Astrocyte (in vitro differentiated cells and primary cell): ENCODE results near the gene DDIT4. TPM values are rescaled to one million over a fixed set of nuclear protein-coding genes. Genes with fewer than 3 reads are reported as not detected.

ENCODE experiments used
- DNase-seq: peaks from one replicate; pipeline ENCODE4 v3.0.0-alpha.2; 2010; ENCODE audit warnings: low read depth
- FAIRE-seq: peaks from 2 replicates; lab custom pipeline; 2011; peaks lifted over from hg19 to GRCh38; lab: Jason Lieb, UNC
- H2AFZ ChIP-seq: 2 replicates; pipeline ENCODE4 v1.6.0; 2012; ENCODE audit warnings: low read depth, low read length, inconsistent platforms
- H3K27ac ChIP-seq: 2 replicates; pipeline ENCODE4 v1.5.1; 2011; ENCODE audit warnings: low read depth, low read length, inconsistent platforms
- H3K27me3 ChIP-seq: 2 replicates; pipeline ENCODE4 v1.6.0; 2011; ENCODE audit warnings: low read length, inconsistent platforms; ENCODE audit not compliant: insufficient read depth
- H3K36me3 ChIP-seq: 2 replicates; pipeline ENCODE4 v1.5.1; 2011; ENCODE audit warnings: low read length, inconsistent platforms; ENCODE audit not compliant: insufficient read depth
- H3K4me1 ChIP-seq: 2 replicates; pipeline ENCODE4 v1.5.1; 2011; ENCODE audit warnings: low read length, inconsistent platforms; ENCODE audit not compliant: insufficient read depth
- H3K4me2 ChIP-seq: 2 replicates; pipeline ENCODE4 v1.6.0; 2012; ENCODE audit warnings: low read length, inconsistent platforms
- H3K4me3 ChIP-seq: 2 replicates; pipeline ENCODE4 v1.5.1; 2011; ENCODE audit warnings: low read depth, mild to moderate bottlenecking, low read length, inconsistent platforms; ENCODE audit not compliant: insufficient read depth
- H3K79me2 ChIP-seq: 2 replicates; pipeline ENCODE4 v1.6.0; 2012; ENCODE audit warnings: mild to moderate bottlenecking, low read length, inconsistent platforms; ENCODE audit not compliant: insufficient read depth
- H3K9ac ChIP-seq: 2 replicates; pipeline ENCODE4 v1.6.0; 2012; ENCODE audit warnings: mild to moderate bottlenecking, low read length, inconsistent platforms
- H3K9me3 ChIP-seq: 2 replicates; pipeline ENCODE4 v1.5.1; 2012; ENCODE audit warnings: low read depth, mild to moderate bottlenecking, low read length, inconsistent platforms; ENCODE audit not compliant: insufficient read depth
- H4K20me1 ChIP-seq: 2 replicates; pipeline ENCODE4 v1.6.0; 2012; ENCODE audit warnings: low read length, inconsistent platforms; ENCODE audit not compliant: insufficient read depth
- H3K27ac Mint-ChIP-seq: one replicate; pipeline ENCODE4 v1.8.0; 2021; ENCODE audit warnings: mild to moderate bottlenecking, mixed read lengths; ENCODE audit not compliant: unreplicated experiment
- H3K27me3 Mint-ChIP-seq: one replicate; pipeline ENCODE4 v1.8.0; 2021; ENCODE audit warnings: low read depth, mixed read lengths; ENCODE audit not compliant: unreplicated experiment
- H3K36me3 Mint-ChIP-seq: one replicate; pipeline ENCODE4 v1.8.0; 2021; ENCODE audit warnings: low read depth, mixed read lengths; ENCODE audit not compliant: unreplicated experiment
- H3K4me1 Mint-ChIP-seq: one replicate; pipeline ENCODE4 v1.8.0; 2021; ENCODE audit warnings: low read depth, mixed read lengths; ENCODE audit not compliant: unreplicated experiment
- H3K4me3 Mint-ChIP-seq: one replicate; pipeline ENCODE4 v1.8.0; 2021; ENCODE audit warnings: mild to moderate bottlenecking, moderate library complexity, mixed read lengths; ENCODE audit not compliant: unreplicated experiment
- H3K9me3 Mint-ChIP-seq: one replicate; pipeline ENCODE4 v1.8.0; 2021; ENCODE audit warnings: mild to moderate bottlenecking, mixed read lengths; ENCODE audit not compliant: unreplicated experiment
- EZH2 ChIP-seq: IDR thresholded peaks from 2 replicates; pipeline ENCODE4 v1.6.1; 2012; ENCODE audit warnings: mild to moderate bottlenecking, low read length, inconsistent platforms; ENCODE audit not compliant: insufficient read depth
- total RNA-seq: library from RNA; stranded (reverse); gene quantifications from 2 replicates; pipeline ENCODE4 v1.2.1, GENCODE V29; 2021
- TF ChIP-seq, protein P1 (sequence below): IDR thresholded peaks from 2 replicates; pipeline ENCODE4 v1.5.1; 2011; ENCODE audit warnings: low read depth, mild to moderate bottlenecking, inconsistent platforms, low read length, moderate library complexity; ENCODE audit not compliant: insufficient read depth

DDIT4 gene
- total RNA-seq, 1 donor from 2014 or later = 244 TPM

DNA sequence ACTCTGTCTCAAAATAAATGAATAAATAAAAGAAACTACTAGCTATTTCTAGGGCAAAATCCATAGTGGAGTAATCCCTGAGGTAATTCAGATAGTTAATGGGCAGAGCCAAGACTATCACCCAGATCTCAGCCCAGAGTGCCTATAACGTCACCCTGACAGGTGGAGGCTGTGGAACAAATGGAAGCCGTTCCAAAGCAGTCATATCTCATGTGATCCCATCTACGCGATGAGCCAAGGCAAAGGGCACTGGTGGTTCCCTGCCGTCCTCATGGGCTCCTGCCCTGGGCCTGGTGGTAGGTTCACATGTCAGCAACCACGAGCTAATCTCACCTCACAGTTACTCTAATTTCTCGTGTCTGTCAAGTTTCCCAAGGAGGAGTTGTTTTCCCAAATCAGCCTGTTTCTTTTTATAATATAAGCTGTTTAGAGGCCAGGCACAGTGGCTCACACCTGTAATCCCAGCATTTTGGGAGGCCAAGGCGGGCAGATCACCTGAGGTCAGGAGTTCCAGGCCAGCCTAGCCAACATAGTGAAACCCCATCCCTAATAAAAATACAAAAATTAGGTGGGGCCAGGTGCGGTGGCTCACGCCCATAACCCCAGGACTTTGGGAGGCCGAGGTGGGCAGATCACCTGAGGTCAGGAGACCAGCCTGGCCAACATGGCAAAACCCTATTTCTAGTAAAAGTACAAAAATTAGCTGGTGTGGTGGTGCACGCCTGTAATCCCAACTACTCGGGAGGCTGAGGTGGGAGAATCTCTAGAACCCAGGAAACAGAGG is 35.1 kb upstream of the DDIT4 start:
- Histone ChIP-seq H4K20me1 (no peaks in the 10 kb centered on the region), H3K27ac (no peak overlapping the region), H2AFZ (no peak overlapping the region), H3K4me1 (peaks cover under 1% of the 10 kb centered on the region), H3K4me3 (no peak overlapping the region), H3K9me3 (no peaks in the 10 kb centered on the region), H3K79me2 (no peaks in the 10 kb centered on the region), H3K36me3 (peaks cover 2% of the 10 kb centered on the region), H3K9ac (no peak overlapping the region), H3K27me3 (no peaks in the 10 kb centered on the region), H3K4me2 (no peak overlapping the region)
- Mint-ChIP-seq H3K27ac (no peak overlapping the region), H3K4me3 (no peak overlapping the region), H3K36me3 (peaks cover 3% of the 10 kb centered on the region), H3K27me3 (no peaks in the 10 kb centered on the region), H3K9me3 (no peaks in the 10 kb centered on the region), H3K4me1 (peaks cover 10% of the 10 kb centered on the region)
- FAIRE-seq (no peak), DNase-seq (no peak)
- no peak for TF ChIP-seq EZH2
- TF ChIP-seq, protein P1, sequence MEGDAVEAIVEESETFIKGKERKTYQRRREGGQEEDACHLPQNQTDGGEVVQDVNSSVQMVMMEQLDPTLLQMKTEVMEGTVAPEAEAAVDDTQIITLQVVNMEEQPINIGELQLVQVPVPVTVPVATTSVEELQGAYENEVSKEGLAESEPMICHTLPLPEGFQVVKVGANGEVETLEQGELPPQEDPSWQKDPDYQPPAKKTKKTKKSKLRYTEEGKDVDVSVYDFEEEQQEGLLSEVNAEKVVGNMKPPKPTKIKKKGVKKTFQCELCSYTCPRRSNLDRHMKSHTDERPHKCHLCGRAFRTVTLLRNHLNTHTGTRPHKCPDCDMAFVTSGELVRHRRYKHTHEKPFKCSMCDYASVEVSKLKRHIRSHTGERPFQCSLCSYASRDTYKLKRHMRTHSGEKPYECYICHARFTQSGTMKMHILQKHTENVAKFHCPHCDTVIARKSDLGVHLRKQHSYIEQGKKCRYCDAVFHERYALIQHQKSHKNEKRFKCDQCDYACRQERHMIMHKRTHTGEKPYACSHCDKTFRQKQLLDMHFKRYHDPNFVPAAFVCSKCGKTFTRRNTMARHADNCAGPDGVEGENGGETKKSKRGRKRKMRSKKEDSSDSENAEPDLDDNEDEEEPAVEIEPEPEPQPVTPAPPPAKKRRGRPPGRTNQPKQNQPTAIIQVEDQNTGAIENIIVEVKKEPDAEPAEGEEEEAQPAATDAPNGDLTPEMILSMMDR = no peak

DNA sequence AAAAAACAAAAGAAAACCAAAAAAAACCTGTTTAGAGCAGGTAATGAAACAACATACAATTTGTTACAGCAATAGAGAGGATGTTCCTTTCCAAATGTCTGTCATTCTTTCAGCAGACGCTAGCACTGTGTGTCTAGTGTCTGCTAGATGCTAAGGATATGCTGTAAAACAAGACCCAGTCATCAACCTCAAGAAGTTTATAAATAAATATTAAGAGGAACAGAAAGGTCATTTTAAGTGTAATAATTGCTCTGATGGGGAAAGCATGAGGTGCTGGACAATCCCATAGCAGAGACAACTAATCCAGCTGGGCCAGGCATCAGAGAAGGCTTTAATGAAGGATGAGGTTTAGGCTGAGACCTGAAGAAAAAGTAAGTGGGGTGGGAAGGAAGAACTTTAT is 34.3 kb upstream of the DDIT4 start:
- Histone ChIP-seq H3K9ac (no peak overlapping the region), H3K27me3 (no peaks in the 10 kb centered on the region), H3K4me1 (peaks cover 9% of the 10 kb centered on the region), H4K20me1 (no peaks in the 10 kb centered on the region), H3K79me2 (no peaks in the 10 kb centered on the region), H3K4me3 (no peak overlapping the region), H3K9me3 (no peaks in the 10 kb centered on the region), H3K4me2 (no peak overlapping the region), H2AFZ (no peak overlapping the region), H3K27ac (no peak overlapping the region), H3K36me3 (no peaks in the 10 kb centered on the region)
- Mint-ChIP-seq H3K4me3 (no peak overlapping the region), H3K4me1 (peaks cover 12% of the 10 kb centered on the region), H3K27ac (no peak overlapping the region), H3K27me3 (no peaks in the 10 kb centered on the region), H3K9me3 (no peaks in the 10 kb centered on the region), H3K36me3 (peaks cover 3% of the 10 kb centered on the region)
- DNase-seq = no peak
- FAIRE-seq = no peak
- TF ChIP-seq, protein P1 = no peak
- no peak for TF ChIP-seq EZH2

GRCh38 chr10:72240371-72240770 is 33.4 kb upstream of the DDIT4 start:
- TF ChIP-seq EZH2 = no peak
- TF ChIP-seq, protein P1 = no peak
- Histone ChIP-seq H3K4me2 (no peak overlapping the region), H3K9me3 (no peaks in the 10 kb centered on the region), H3K36me3 (no peaks in the 10 kb centered on the region), H3K79me2 (no peaks in the 10 kb centered on the region), H3K27ac (no peak overlapping the region), H3K4me1 (peaks cover 10% of the 10 kb centered on the region), H3K4me3 (no peak overlapping the region), H3K27me3 (no peaks in the 10 kb centered on the region), H4K20me1 (no peaks in the 10 kb centered on the region), H2AFZ (no peak overlapping the region), H3K9ac (no peak overlapping the region)
- Mint-ChIP-seq H3K4me1 (peaks cover 16% of the 10 kb centered on the region), H3K4me3 (no peak overlapping the region), H3K27me3 (no peaks in the 10 kb centered on the region), H3K36me3 (peaks cover 3% of the 10 kb centered on the region), H3K27ac (no peak overlapping the region), H3K9me3 (no peaks in the 10 kb centered on the region)
- FAIRE-seq (no peak), DNase-seq (no peak)
